Memory B cell (primary cell): Measurements from ENCODE around the gene BRINP1.

Source experiments
- ATAC-seq: fragments of 150-1000 bp; cut with Tn5 transposase; 2 replicates; pipeline ENCODE4 v1.10.0; 2021; ENCODE audit warnings: low read depth, mild to moderate bottlenecking, moderate library complexity
- DNase-seq, 2 donors: peaks; one replicate each; pipeline ENCODE4 v3.0.0; 2022; ENCODE audit warnings: low spot score in 2 of 2
- H3K27ac Mint-ChIP-seq: one replicate; pipeline ENCODE4 v1.8.0; 2022; ENCODE audit warnings: mild to moderate bottlenecking, moderate library complexity, mixed read lengths
- H3K27me3 Mint-ChIP-seq: one replicate; pipeline ENCODE4 v1.8.0; 2022; ENCODE audit warnings: mixed read lengths
- H3K36me3 Mint-ChIP-seq: one replicate; pipeline ENCODE4 v1.8.0; 2022; ENCODE audit warnings: mild to moderate bottlenecking, mixed read lengths
- H3K4me1 Mint-ChIP-seq: one replicate; pipeline ENCODE4 v1.8.0; 2022; ENCODE audit warnings: mixed read lengths
- H3K4me3 Mint-ChIP-seq: one replicate; pipeline ENCODE4 v1.8.0; 2022; ENCODE audit warnings: mild to moderate bottlenecking, moderate library complexity, mixed read lengths
- H3K9me3 Mint-ChIP-seq: one replicate; pipeline ENCODE4 v1.8.0; 2022; ENCODE audit warnings: mixed read lengths

The BRINP1 gene

DNA sequence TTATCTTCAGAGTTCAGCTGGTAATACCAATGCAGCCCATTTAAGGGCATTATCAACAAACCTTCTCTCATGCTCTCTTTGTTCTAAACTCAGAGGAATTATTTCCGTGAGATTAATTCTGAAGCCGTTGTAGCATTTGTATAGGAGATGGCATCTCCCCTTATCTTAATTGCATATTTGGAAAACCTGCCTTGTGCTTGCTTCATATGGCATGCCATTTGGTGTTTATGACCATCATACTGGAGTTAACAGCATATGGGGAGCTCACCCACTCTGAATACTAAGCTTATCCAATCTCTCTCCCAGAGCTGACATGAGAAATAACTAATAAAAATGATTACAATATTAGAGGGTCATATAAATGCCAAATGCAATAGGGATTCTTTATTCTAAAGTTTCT, 243.2 kb downstream of the BRINP1 start:
- H3K4me1 Mint-ChIP-seq: no peaks in the 10 kb centered on the region
- H3K4me3 Mint-ChIP-seq: no peak overlapping the region
- DNase-seq (no peak), ATAC-seq (no peak)
- no peak overlapping the region for H3K27ac Mint-ChIP-seq
- H3K9me3 Mint-ChIP-seq: peaks cover 2% of the 10 kb centered on the region
- no peaks in the 10 kb centered on the region for H3K36me3 Mint-ChIP-seq
- H3K27me3 Mint-ChIP-seq: peaks cover 3% of the 10 kb centered on the region

GRCh38 chr9:119121899-119122298, 247.3 kb downstream of the BRINP1 start:
- H3K27me3 Mint-ChIP-seq: peaks cover 3% of the 10 kb centered on the region
- no peak overlapping the region for H3K4me3 Mint-ChIP-seq
- no peak overlapping the region for H3K27ac Mint-ChIP-seq
- ATAC-seq (no peak), DNase-seq (no peak)
- H3K9me3 Mint-ChIP-seq: peaks cover 2% of the 10 kb centered on the region
- H3K36me3 Mint-ChIP-seq: no peaks in the 10 kb centered on the region
- no peaks in the 10 kb centered on the region for H3K4me1 Mint-ChIP-seq

- DNase-seq (no peak), ATAC-seq (no peak)
- Mint-ChIP-seq H3K9me3 (peaks cover 6% of the 10 kb centered on the region), H3K36me3 (no peaks in the 10 kb centered on the region), H3K4me3 (no peak overlapping the region), H3K27me3 (peaks cover 3% of the 10 kb centered on the region), H3K4me1 (no peaks in the 10 kb centered on the region), H3K27ac (no peak overlapping the region)
These were observed 251.8 kb downstream of the BRINP1 start for GRCh38 chr9:119117409-119117808.
